Right atrium auricular region (tissue), 2 donors: ENCODE results near the gene NLRC3. TPM values are rescaled to one million over a fixed set of nuclear protein-coding genes. Genes with fewer than 3 reads are reported as not detected.

Experiments
- DNase-seq: peaks from one replicate; pipeline ENCODE4 v3.0.0-alpha.2; 2019; ENCODE audit warnings: low spot score
- H3K27ac ChIP-seq, 2 donors: fragments of 200-600 bp; sonication (generic); 1 replicate in 1 of 2; 2 replicates in 1 of 2; pipeline ENCODE4 v1.5.1; 2016 to 2019
- H3K27me3 ChIP-seq, 2 donors: fragments of 200-600 bp; sonication (generic); one replicate each; pipeline versions ENCODE4 v1.5.1 to v1.6.0; 2017 to 2019
- H3K36me3 ChIP-seq: fragments of 200-600 bp; sonication (generic); one replicate; pipeline ENCODE4 v1.5.1; 2016
- H3K4me1 ChIP-seq, 2 donors: fragments of 200-600 bp; sonication (generic); one replicate each; pipeline versions ENCODE4 v1.5.1 to v1.6.0; 2017 to 2019
- H3K4me3 ChIP-seq, 2 donors: fragments of 200-600 bp; sonication (generic); 1 replicate in 1 of 2; 2 replicates in 1 of 2; pipeline ENCODE4 v1.5.1; 2017 to 2019; ENCODE audit warnings: mild to moderate bottlenecking in 1 of 2, moderate library complexity in 1 of 2
- H3K9me3 ChIP-seq, 2 donors: fragments of 200-600 bp; sonication (generic); one replicate each; pipeline ENCODE4 v1.5.1; 2019
- total RNA-seq, 2 donors: library from RNA; depleted of rRNA; stranded (reverse); fragments of >200 nt; gene quantifications; one replicate each; pipeline ENCODE4 v1.1.0, GENCODE V29; 2016
- TF ChIP-seq, protein P1 (sequence below), 2 donors: fragments of 200-600 bp; sonication (generic); IDR thresholded peaks; one replicate each; pipeline ENCODE4 v1.5.1; 2019; ENCODE audit warnings: antibody characterized with exemption in 2 of 2

Gene NLRC3
- total RNA-seq, 2 donors from 2014 or later: 0.85 to 1.1 TPM

DNA sequence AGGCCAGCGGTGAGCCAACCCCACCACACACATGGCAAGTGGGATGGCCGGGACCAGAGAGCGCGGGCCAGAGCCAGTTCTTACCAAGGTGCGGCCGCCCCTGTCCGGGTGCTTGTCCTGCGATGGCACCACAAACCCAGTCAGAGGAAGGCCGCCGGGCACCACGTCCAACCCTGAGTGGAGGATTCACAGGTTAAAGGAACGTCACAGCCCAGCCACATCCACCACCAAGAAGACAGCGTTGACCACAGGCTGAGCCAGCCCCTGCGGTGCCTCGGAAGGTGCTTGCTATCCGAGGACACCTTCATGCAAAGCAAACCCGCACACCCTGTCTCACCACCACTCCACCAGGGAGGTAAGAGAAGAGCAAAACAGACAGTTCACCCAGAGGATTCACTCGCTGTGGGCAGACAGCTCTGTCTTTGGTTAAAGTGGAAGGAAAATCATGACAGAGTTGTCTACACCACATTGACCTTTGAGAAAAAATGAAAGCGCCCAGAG, 18.4 kb upstream of the NLRC3 start:
- Histone ChIP-seq H3K27me3 (no peaks in the 10 kb centered on the region), H3K9me3 (no peaks in the 10 kb centered on the region), H3K36me3 (peaks cover 4% of the 10 kb centered on the region), H3K4me1 (peaks cover 0 to 13% of the 10 kb centered on the region in 2 donors), H3K4me3 (no peak overlapping the region), H3K27ac (no peak overlapping the region)
- TF ChIP-seq, protein P1, sequence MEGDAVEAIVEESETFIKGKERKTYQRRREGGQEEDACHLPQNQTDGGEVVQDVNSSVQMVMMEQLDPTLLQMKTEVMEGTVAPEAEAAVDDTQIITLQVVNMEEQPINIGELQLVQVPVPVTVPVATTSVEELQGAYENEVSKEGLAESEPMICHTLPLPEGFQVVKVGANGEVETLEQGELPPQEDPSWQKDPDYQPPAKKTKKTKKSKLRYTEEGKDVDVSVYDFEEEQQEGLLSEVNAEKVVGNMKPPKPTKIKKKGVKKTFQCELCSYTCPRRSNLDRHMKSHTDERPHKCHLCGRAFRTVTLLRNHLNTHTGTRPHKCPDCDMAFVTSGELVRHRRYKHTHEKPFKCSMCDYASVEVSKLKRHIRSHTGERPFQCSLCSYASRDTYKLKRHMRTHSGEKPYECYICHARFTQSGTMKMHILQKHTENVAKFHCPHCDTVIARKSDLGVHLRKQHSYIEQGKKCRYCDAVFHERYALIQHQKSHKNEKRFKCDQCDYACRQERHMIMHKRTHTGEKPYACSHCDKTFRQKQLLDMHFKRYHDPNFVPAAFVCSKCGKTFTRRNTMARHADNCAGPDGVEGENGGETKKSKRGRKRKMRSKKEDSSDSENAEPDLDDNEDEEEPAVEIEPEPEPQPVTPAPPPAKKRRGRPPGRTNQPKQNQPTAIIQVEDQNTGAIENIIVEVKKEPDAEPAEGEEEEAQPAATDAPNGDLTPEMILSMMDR (IDR thresholded peaks at IDR 0.05): no peak
- DNase-seq: no peak

DNA sequence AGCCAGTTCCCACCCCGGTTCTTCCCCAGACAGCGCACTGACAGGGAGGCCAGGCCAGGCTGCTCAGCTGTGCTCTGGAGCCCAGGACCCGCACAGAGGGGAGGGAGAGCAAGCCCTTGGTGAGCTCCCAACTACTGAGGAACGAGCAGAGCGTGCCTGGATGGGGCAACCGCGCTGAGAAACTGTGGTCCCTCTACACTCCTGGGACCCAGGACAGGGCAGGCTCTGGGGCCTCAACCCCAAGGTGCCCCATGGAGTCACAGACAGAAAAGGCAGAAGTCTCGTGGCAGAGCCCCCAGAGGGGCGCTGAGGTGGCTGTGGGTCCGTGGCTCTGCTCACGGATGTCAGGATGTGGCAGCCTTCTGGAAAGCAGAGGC, 17.9 kb upstream of the NLRC3 start:
- H3K27me3 ChIP-seq: no peaks in the 10 kb centered on the region
- H3K4me1 ChIP-seq: peaks cover 0 to 13% of the 10 kb centered on the region in 2 donors
- H3K9me3 ChIP-seq: no peaks in the 10 kb centered on the region
- H3K4me3 ChIP-seq: no peak overlapping the region
- H3K27ac ChIP-seq: no peak overlapping the region
- TF ChIP-seq, protein P1 (IDR thresholded peaks at IDR 0.05): no peak
- H3K36me3 ChIP-seq: peaks cover 4% of the 10 kb centered on the region
- no peak for DNase-seq

DNA sequence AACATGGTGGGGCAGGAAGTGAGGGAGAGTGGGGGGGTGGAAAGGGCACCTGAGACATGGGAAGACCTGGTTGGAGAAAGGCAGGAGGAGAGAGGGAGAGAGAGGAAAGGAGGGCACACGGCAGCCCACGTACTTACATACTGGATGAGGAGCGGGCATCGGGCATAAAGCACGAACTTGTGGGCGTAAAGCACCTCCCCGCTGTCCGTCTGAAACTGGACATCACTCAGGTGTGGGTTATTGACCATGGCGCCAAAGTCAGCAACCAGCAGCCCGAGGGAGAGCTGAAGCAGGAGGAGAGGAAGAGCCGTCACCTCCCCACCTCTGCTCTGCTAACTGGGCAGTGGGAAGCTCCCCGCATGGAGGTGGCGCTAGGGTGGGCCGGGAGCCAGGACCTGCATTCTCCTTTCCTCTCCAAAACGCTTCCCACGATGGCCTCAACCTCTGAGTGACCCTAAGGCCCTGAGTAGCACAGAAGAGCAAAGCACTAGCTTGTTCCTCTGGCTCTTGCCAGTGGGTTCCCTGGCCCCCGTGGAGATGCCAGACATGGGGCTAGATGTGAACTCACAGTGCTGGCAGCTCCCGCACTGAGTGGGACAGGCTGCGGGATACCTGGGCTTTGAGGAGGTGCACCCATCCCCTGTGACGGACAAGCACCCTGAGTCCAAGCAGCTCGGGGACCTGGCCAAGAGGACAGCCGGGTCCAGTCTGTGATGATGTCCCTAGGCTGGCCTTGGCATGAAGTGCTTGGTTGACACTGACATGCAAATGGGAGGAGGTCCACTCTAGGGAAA, 17.3 kb upstream of the NLRC3 start:
- DNase-seq: no peak
- H3K9me3 ChIP-seq: no peaks in the 10 kb centered on the region
- no peaks in the 10 kb centered on the region for H3K27me3 ChIP-seq
- peaks cover 0 to 13% of the 10 kb centered on the region in 2 donors for H3K4me1 ChIP-seq
- no peak overlapping the region for H3K27ac ChIP-seq
- TF ChIP-seq, protein P1 (IDR thresholded peaks at IDR 0.05): no peak
- peaks cover 4% of the 10 kb centered on the region for H3K36me3 ChIP-seq
- no peak overlapping the region for H3K4me3 ChIP-seq

DNA sequence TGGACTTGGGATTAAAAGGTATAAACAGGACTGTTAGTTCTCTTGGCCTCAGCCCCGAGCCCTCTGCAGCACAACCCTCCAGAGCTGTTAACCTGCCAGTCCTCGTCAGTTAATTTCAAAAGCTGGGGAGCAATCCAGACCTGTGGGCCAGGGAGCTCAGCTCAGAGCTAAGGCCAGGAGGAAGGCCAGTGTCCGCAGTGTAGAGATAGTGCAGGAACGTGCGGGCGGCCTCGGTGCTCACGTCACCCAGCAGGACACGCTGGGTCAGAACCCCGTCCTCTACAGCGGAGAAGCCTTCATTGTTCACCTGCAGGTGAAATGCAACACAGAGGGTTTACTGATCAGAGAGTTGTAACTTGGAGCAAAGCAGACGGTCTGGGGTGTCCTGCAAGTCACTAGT, 15.4 kb upstream of the NLRC3 start:
- Histone ChIP-seq H3K36me3 (peaks cover 3% of the 10 kb centered on the region), H3K4me3 (no peak overlapping the region)
- no peak for DNase-seq

DNA sequence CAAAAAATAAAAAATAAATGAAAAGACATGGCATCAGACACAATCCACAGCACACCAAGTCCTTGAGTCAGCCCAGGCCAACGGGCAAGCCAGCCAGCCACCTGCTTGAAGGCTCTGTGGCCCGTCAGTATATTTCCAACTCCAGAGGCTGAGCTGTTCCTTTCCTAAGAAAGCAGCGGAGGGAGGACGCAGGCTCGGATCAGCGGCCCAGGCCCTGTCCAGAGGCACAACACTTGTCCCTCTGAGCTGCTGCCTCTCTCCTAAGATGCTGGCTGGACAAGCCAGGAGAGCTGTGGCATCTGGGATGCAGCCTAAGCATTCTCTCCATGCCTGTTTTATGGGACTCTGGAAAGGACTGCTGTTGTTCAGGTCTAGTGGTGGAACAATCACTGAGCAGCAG, 14.8 kb upstream of the NLRC3 start:
- peaks cover 0 to 13% of the 10 kb centered on the region in 2 donors for H3K4me1 ChIP-seq
- H3K27ac ChIP-seq: no peak overlapping the region
- no peak overlapping the region for H3K4me3 ChIP-seq
- no peaks in the 10 kb centered on the region for H3K27me3 ChIP-seq
- no peaks in the 10 kb centered on the region for H3K9me3 ChIP-seq
- TF ChIP-seq, protein P1 (IDR thresholded peaks at IDR 0.05): no peak
- H3K36me3 ChIP-seq: no peaks in the 10 kb centered on the region
- DNase-seq: no peak

More for the DNA sequence above, 15.4 kb upstream of the NLRC3 start:
- no peaks in the 10 kb centered on the region for H3K27me3 ChIP-seq
- H3K9me3 ChIP-seq: no peaks in the 10 kb centered on the region
- H3K4me1 ChIP-seq: peaks cover 0 to 13% of the 10 kb centered on the region in 2 donors
- no peak overlapping the region for H3K27ac ChIP-seq
- TF ChIP-seq, protein P1 (IDR thresholded peaks at IDR 0.05): no peak
